H1 (cell line): Measurements from ENCODE around the gene ASH1L. TPM values are rescaled to one million over a fixed set of nuclear protein-coding genes. Genes with fewer than 3 reads are reported as not detected.

Experiments used
- CTCF ChIA-PET: fragments of 300-600 bp; sonication (Branson Sonifier 250); formaldehyde crosslinking; loops from one replicate; lab custom pipeline; 2021; ENCODE audit not compliant: partially characterized antibody; lab: Charles Lee
- POLR2A ChIA-PET: fragments of 300-600 bp; sonication (Branson Sonifier 250); formaldehyde crosslinking; loops from one replicate; lab custom pipeline; 2021; ENCODE audit warnings: inconsistent platforms; ENCODE audit not compliant: partially characterized antibody; lab: Charles Lee
- DNase-seq, 2 experiments: peaks; one replicate each; pipeline versions ENCODE4 v3.0.0 to v3.0.0-alpha.2; 2010 to 2022; ENCODE audit warnings: low spot score in 2 of 2, low read depth in 1 of 2, mixed read lengths in 1 of 2
- FAIRE-seq: peaks from 2 replicates; lab custom pipeline; 2011; peaks lifted over from hg19 to GRCh38; lab: Jason Lieb, UNC
- H2AFZ ChIP-seq: 2 replicates; pipeline ENCODE4 v1.8.1; 2012; ENCODE audit warnings: low read length, inconsistent platforms
- H2AK5ac ChIP-seq: 2 replicates; pipeline ENCODE4 v1.6.1; 2013; ENCODE audit warnings: low read depth, low read length
- H2BK120ac ChIP-seq: replicated peaks from 2 replicates; pipeline ENCODE3; 2013; ENCODE audit warnings: low read depth, low read length, inconsistent platforms
- H2BK12ac ChIP-seq: 2 replicates; pipeline ENCODE4 v1.6.1; 2013; ENCODE audit warnings: low read depth, low read length
- H2BK15ac ChIP-seq: 2 replicates; pipeline ENCODE4 v1.6.1; 2013; ENCODE audit warnings: low read length
- H2BK20ac ChIP-seq: 2 replicates; pipeline ENCODE4 v1.6.1; 2013; ENCODE audit warnings: low read length
- H2BK5ac ChIP-seq: 2 replicates; pipeline ENCODE4 v1.6.1; 2013; ENCODE audit warnings: low read depth, low read length
- H3K14ac ChIP-seq: 2 replicates; pipeline ENCODE4 v1.6.1; 2013; ENCODE audit warnings: inconsistent platforms; ENCODE audit not compliant: insufficient read length
- H3K18ac ChIP-seq: 2 replicates; pipeline ENCODE4 v1.6.1; 2013; ENCODE audit warnings: low read length; ENCODE audit errors: extremely low read depth
- H3K23ac ChIP-seq: 2 replicates; pipeline ENCODE4 v1.6.1; 2013; ENCODE audit warnings: inconsistent platforms; ENCODE audit not compliant: insufficient read length
- H3K23me2 ChIP-seq: 2 replicates; pipeline ENCODE4 v1.6.1; 2013; ENCODE audit warnings: low read depth, low read length
- H3K27ac ChIP-seq: 2 replicates; pipeline ENCODE4 v1.6.1; 2011; ENCODE audit warnings: low read depth, low read length, inconsistent platforms
- H3K27me3 ChIP-seq, 4 experiments: replicated peaks in 1 of 4; 1 replicate in 1 of 4; 2 replicates in 3 of 4; pipeline versions ENCODE4 v1.6.1 to v1.8.1; 2011 to 2013; ENCODE audit warnings: low read length in 3 of 4, mild to moderate bottlenecking in 3 of 4, inconsistent platforms in 2 of 4, mixed read lengths in 2 of 4, moderate library complexity in 1 of 4; ENCODE audit not compliant: control insufficient read depth in 3 of 4, insufficient read depth in 3 of 4; ENCODE audit errors: extremely low read depth in 1 of 4
- H3K36me3 ChIP-seq, 4 experiments: 2 replicates each; pipeline versions ENCODE4 v1.6.1 to v1.8.1; 2011 to 2013; ENCODE audit warnings: mild to moderate bottlenecking in 4 of 4, low read length in 3 of 4, moderate library complexity in 2 of 4, control low read depth in 1 of 4, inconsistent platforms in 1 of 4; ENCODE audit not compliant: insufficient read depth in 4 of 4, control insufficient read depth in 2 of 4
- H3K4ac ChIP-seq: replicated peaks from 2 replicates; pipeline ENCODE3; 2013; ENCODE audit warnings: low read length, low read depth, mixed read lengths, inconsistent platforms; ENCODE audit not compliant: insufficient read length
- H3K4me1 ChIP-seq, 4 experiments: replicated peaks in 1 of 4; 1 replicate in 1 of 4; 2 replicates in 3 of 4; pipeline versions ENCODE4 v1.6.1 to v1.8.1; 2011 to 2013; ENCODE audit warnings: low read length in 3 of 4, inconsistent platforms in 2 of 4, mixed read lengths in 1 of 4; ENCODE audit not compliant: insufficient read depth in 4 of 4, control insufficient read depth in 3 of 4
- H3K4me2 ChIP-seq, 2 experiments: 2 replicates each; pipeline versions ENCODE4 v1.6.1 to v1.8.1; 2011 to 2013; ENCODE audit warnings: low read depth in 2 of 2, low read length in 2 of 2, control low read depth in 1 of 2, inconsistent platforms in 1 of 2, mild to moderate bottlenecking in 1 of 2; ENCODE audit not compliant: insufficient read depth in 1 of 2
- H3K4me3 ChIP-seq, 4 experiments: fragments of 200-600, 300-600 bp in 1 of 4; sonication (generic), shearing (Covaris generic), sonication (Bioruptor Twin) in 1 of 4; 2 replicates each; pipeline versions ENCODE4 v1.5.1 to v1.8.1; 2011 to 2016; ENCODE audit warnings: low read length in 4 of 4, low read depth in 3 of 4, control low read depth in 2 of 4, inconsistent platforms in 2 of 4, mild to moderate bottlenecking in 2 of 4, mixed read lengths in 1 of 4, moderate library complexity in 1 of 4; ENCODE audit not compliant: insufficient read depth in 2 of 4; ENCODE audit errors: extremely low read depth in 1 of 4
- H3K56ac ChIP-seq: replicated peaks from 2 replicates; pipeline ENCODE3; 2013; ENCODE audit warnings: low read depth, mild to moderate bottlenecking, mixed read lengths, low read length, inconsistent platforms; ENCODE audit not compliant: insufficient read length
- H3K79me1 ChIP-seq: 2 replicates; pipeline ENCODE4 v1.6.1; 2013; ENCODE audit warnings: low read depth, low read length, control low read depth
- H3K79me2 ChIP-seq, 2 experiments: 2 replicates each; pipeline versions ENCODE4 v1.6.1 to v1.8.1; 2012 to 2013; ENCODE audit warnings: low read length in 2 of 2, mild to moderate bottlenecking in 2 of 2, inconsistent platforms in 1 of 2; ENCODE audit not compliant: insufficient read depth in 2 of 2, control insufficient read depth in 1 of 2
- H3K9ac ChIP-seq, 4 experiments: replicated peaks in 1 of 4; 1 replicate in 1 of 4; 2 replicates in 3 of 4; pipeline versions ENCODE4 v1.6.1 to v1.8.1; 2011 to 2013; ENCODE audit warnings: low read depth in 3 of 4, low read length in 3 of 4, control low read depth in 2 of 4, mild to moderate bottlenecking in 2 of 4, moderate library complexity in 2 of 4, inconsistent platforms in 1 of 4; ENCODE audit errors: extremely low read depth in 1 of 4
- H3K9me3 ChIP-seq, 2 experiments: 2 replicates each; pipeline versions ENCODE4 v1.6.1 to v1.8.1; 2012 to 2013; ENCODE audit warnings: mild to moderate bottlenecking in 2 of 2, moderate library complexity in 2 of 2, control low read depth in 1 of 2, inconsistent platforms in 1 of 2, low read depth in 1 of 2, low read length in 1 of 2, mixed read lengths in 1 of 2; ENCODE audit not compliant: insufficient read depth in 2 of 2
- H4K20me1 ChIP-seq, 2 experiments: replicated peaks in 1 of 2; 2 replicates each; pipeline versions ENCODE3 to v1.8.1; 2011 to 2013; ENCODE audit warnings: inconsistent platforms in 2 of 2, low read length in 2 of 2, mild to moderate bottlenecking in 1 of 2; ENCODE audit not compliant: insufficient read depth in 2 of 2, control insufficient read depth in 1 of 2
- H4K5ac ChIP-seq: 2 replicates; pipeline ENCODE4 v1.6.1; 2013; ENCODE audit warnings: low read length, low read depth, mixed read lengths, inconsistent platforms; ENCODE audit not compliant: insufficient read length
- H4K8ac ChIP-seq: 2 replicates; pipeline ENCODE4 v1.8.0; 2013; ENCODE audit warnings: mild to moderate bottlenecking, moderate library complexity, low read length, inconsistent platforms; ENCODE audit not compliant: insufficient read depth; ENCODE audit errors: extremely low read depth
- H4K91ac ChIP-seq: replicated peaks from 2 replicates; pipeline ENCODE3; 2013; ENCODE audit warnings: low read length, mixed read lengths, inconsistent platforms; ENCODE audit not compliant: insufficient read length
- BCL11A ChIP-seq, 2 experiments: IDR thresholded peaks; one replicate each; pipeline ENCODE4 v1.6.1; 2011; ENCODE audit warnings: low read depth in 2 of 2, low read length in 2 of 2, mild to moderate bottlenecking in 2 of 2
- BRCA1 ChIP-seq: IDR thresholded peaks from 2 replicates; pipeline ENCODE4 v1.6.1; 2012; ENCODE audit warnings: low read depth, low read length, improper control_type of control experiment
- JUND ChIP-seq: IDR thresholded peaks from 2 replicates; pipeline ENCODE4 v1.6.1; 2011; ENCODE audit warnings: mild to moderate bottlenecking, improper control_type of control experiment, low read length
- KDM5A ChIP-seq: fragments of 200-600 bp; IDR thresholded peaks from 2 replicates; pipeline ENCODE4 v1.7.1; 2012; ENCODE audit warnings: mild to moderate bottlenecking, low read length, inconsistent platforms, mixed read lengths
- MAFK ChIP-seq: IDR thresholded peaks from 2 replicates; pipeline ENCODE4 v1.6.1; 2012; ENCODE audit warnings: low read depth, mild to moderate bottlenecking, improper control_type of control experiment, low read length
- POLR2A ChIP-seq, 2 experiments: IDR thresholded peaks; 1 replicate in 1 of 2; 2 replicates in 1 of 2; pipeline ENCODE4 v1.6.1; 2011; ENCODE audit warnings: low read depth in 2 of 2, low read length in 2 of 2, mild to moderate bottlenecking in 2 of 2; ENCODE audit errors: control extremely low read depth in 1 of 2
- RAD21 ChIP-seq, 2 experiments: IDR thresholded peaks in 1 of 2; conservative IDR thresholded peaks in 1 of 2; 2 replicates each; pipeline ENCODE4 v1.6.1; 2011; ENCODE audit warnings: low read depth in 2 of 2, low read length in 2 of 2, improper control_type of control experiment in 1 of 2, inconsistent platforms in 1 of 2, mild to moderate bottlenecking in 1 of 2, moderate library complexity in 1 of 2
- SIX5 ChIP-seq: IDR thresholded peaks from 2 replicates; pipeline ENCODE4 v1.6.1; 2011; ENCODE audit warnings: mild to moderate bottlenecking, low read depth, low read length
- SP4 ChIP-seq: IDR thresholded peaks from 2 replicates; pipeline ENCODE4 v1.6.1; 2012; ENCODE audit warnings: low read length, inconsistent platforms
- SRF ChIP-seq: IDR thresholded peaks from 2 replicates; pipeline ENCODE4 v1.6.1; 2011; ENCODE audit warnings: mild to moderate bottlenecking, low read depth, low read length, moderate library complexity
- TAF1 ChIP-seq: IDR thresholded peaks from 2 replicates; pipeline ENCODE4 v1.6.1; 2011; ENCODE audit warnings: mild to moderate bottlenecking, low read depth, low read length
- TCF12 ChIP-seq: IDR thresholded peaks from 2 replicates; pipeline ENCODE4 v1.6.1; 2011; ENCODE audit warnings: low read depth, mild to moderate bottlenecking, low read length
- WGBS, 2 experiments: shearing (Covaris generic) in 1 of 2; methylation state at CpG; one replicate each; pipeline versions ENCODE4 v1.1.6 to v1.1.7; 2013 to 2015; ENCODE audit warnings: low lambda C conversion rate in 2 of 2, mixed read lengths in 2 of 2, inconsistent platforms in 1 of 2, low coverage in 1 of 2, missing lambda C conversion rate in 1 of 2; ENCODE audit not compliant: insufficient replicate concordance in 2 of 2, insufficient coverage in 1 of 2, insufficient read length in 1 of 2; ENCODE audit errors: extremely low coverage in 1 of 2, missing lambda C conversion rate in 1 of 2; 5-methylcytosine and 5-hydroxymethylcytosine counted together
- polyA plus RNA-seq, 7 experiments: library from polyadenylated mRNA; depleted of rRNA in 3 of 7; stranded (reverse) in 5 of 7; unstranded in 2 of 7; fragments of >200 nt in 5 of 7; fragments of 200-250 nt in 2 of 7; gene quantifications; 1 replicate in 5 of 7; 2 replicates in 1 of 7; 4 replicates in 1 of 7; pipeline versions ENCODE4 v1.2.1 to v1.2.3, GENCODE V29; 2011 to 2013; ENCODE audit warnings: missing spikeins in 2 of 7, mixed read lengths in 2 of 7
- total RNA-seq: library from RNA; stranded (reverse); fragmentation: NEBNext Ultra II Directional; extraction: Animal tissue kit (Norgen Biotek cat#: 25700); gene quantifications from 2 replicates; pipeline ENCODE4 v1.2.1, GENCODE V29; 2021
- TF ChIP-seq, protein P1 (sequence below): IDR thresholded peaks from 2 replicates; pipeline ENCODE4 v1.6.1; 2011; ENCODE audit warnings: low read depth, mild to moderate bottlenecking, low read length; ENCODE audit not compliant: insufficient read depth

The ASH1L gene
- total and polyA plus RNA-seq, 2 of the 8 experiments (the other 6 are each of a cell fraction or from before 2014, with no cell fraction given), result 7.5 to 27.6 TPM

DNA sequence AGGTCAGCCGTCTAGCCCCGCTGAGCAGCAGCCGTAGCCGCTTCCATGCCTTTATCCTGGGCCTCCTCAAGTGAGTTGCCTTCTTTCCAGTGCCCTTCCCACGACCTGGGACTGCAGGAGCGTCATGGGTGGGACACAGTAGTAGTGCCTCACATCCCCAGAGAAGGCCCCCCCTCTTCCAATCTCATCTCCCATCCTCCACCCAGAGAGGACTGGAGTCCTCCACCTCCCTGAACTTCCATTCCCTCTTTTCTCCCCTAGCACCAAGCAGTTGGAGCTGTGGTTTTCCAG, 237.1 kb downstream of the ASH1L start:
- Histone ChIP-seq H3K79me1 (peaks cover 4% of the 10 kb centered on the region), H3K4ac (no peak overlapping the region), H3K9ac (peak overlapping the region in 3 of 4 experiments; percentile 36 to 54 (median 38); a peak in 5 of 7 replicates), H4K20me1 (peaks cover 7 to 8% of the 10 kb centered on the region in 2 experiments), H3K36me3 (peaks cover 0 to 24% (median 3%) of the 10 kb centered on the region in 4 experiments; a peak in 7 of 8 replicates), H2BK120ac (no peak overlapping the region), H3K23ac (no peak overlapping the region), H2AFZ (no peak overlapping the region), H4K91ac (peak overlapping the region; percentile 30), H2BK20ac (0 out of 2 replicates have a peak overlapping the region, but pooled peaks have one; percentile 10), H3K9me3 (no peaks in the 10 kb centered on the region), H2BK5ac (peak overlapping the region; percentile 66; the same call in 1 of the 2 replicates), H3K27me3 (peaks cover 0 to 5% (median 3%) of the 10 kb centered on the region in 4 experiments; a peak in 4 of 7 replicates), H3K18ac (peak overlapping the region; percentile 41; the same call in 1 of the 2 replicates), H3K4me2 (peak overlapping the region; percentile 73 to 97), H3K4me3 (peak overlapping the region; percentile 82 to 95 (median 90)), H4K8ac (peak overlapping the region; percentile 89; the same call in 1 of the 2 replicates), H4K5ac (no peak overlapping the region), H2BK15ac (no peak overlapping the region), H2AK5ac (no peak overlapping the region), H3K23me2 (peaks cover 16% of the 10 kb centered on the region; the same call in 1 of the 2 replicates), H3K4me1 (peaks cover 4 to 26% (median 12%) of the 10 kb centered on the region in 4 experiments; a peak in 6 of 7 replicates), H3K27ac (no peak overlapping the region), H3K14ac (no peak overlapping the region), H3K79me2 (peaks cover 0 to 4% of the 10 kb centered on the region in 2 experiments; a peak in 1 of 4 replicates), H3K56ac (no peak overlapping the region), H2BK12ac (no peak overlapping the region)
- DNase-seq, result no peak
- CTCF ChIA-PET, result interaction anchor here (0.8 to 15.0 kb wide), 7 partner anchors 9 to 133 kb away, joined by 3 to 227 read pairs (median 7); partner anchors contain the start of gene ENTREP3
- POLR2A ChIA-PET, result interaction anchor here (1.3 to 1.6 kb wide), 2 partner anchors 118 to 125 kb away, joined by 5 to 7 read pairs; partner anchors contain the start of genes MTX1 and THBS3
- WGBS, 2 experiments, result 78% methylated on average over 6 of the region's 6 CpGs; no CpG with 5 or more reads in 1 of the 2 experiments
- no peak for FAIRE-seq
- no peak for TF ChIP-seq TCF12
- TF ChIP-seq RAD21 (IDR thresholded peaks at IDR 0.05 in 1 of 2, conservative IDR thresholded peaks at IDR 0.05 in 1 of 2; ENCODE audit: low read depth in 2 of 2, low read length in 2 of 2), result no peak
- TF ChIP-seq SP4, result no peak
- TF ChIP-seq SIX5, result no peak
- TF ChIP-seq JUND, result no peak
- no peak for TF ChIP-seq SRF
- TF ChIP-seq MAFK, result no peak
- no peak for TF ChIP-seq TAF1
- TF ChIP-seq, protein P1, sequence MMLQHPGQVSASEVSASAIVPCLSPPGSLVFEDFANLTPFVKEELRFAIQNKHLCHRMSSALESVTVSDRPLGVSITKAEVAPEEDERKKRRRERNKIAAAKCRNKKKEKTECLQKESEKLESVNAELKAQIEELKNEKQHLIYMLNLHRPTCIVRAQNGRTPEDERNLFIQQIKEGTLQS, result no peak
- TF ChIP-seq BCL11A (IDR thresholded peaks at IDR 0.05; ENCODE audit: low read depth in 2 of 2, low read length in 2 of 2), result no peak
- TF ChIP-seq BRCA1, result no peak
- TF ChIP-seq KDM5A, result no peak
- no peak for TF ChIP-seq POLR2A (IDR thresholded peaks at IDR 0.05; ENCODE audit: control extremely low read depth in 1 of 2, low read depth in 2 of 2, low read length in 2 of 2)
